Activated CD4-positive, alpha-beta T cell treated with anti-CD3 and anti-CD28 coated beads for 24 hours (primary cell): ENCODE data around the gene TTF2.

Experiments
- DNase-seq, 2 donors: peaks; one replicate each; pipeline ENCODE4 v3.0.0-alpha.2; 2020; ENCODE audit warnings: low read depth in 2 of 2

TTF2 gene

GRCh38 chr1:117046781-117047180, 13.3 kb upstream of the TTF2 start:
- no peak for DNase-seq

GRCh38 chr1:117047271-117047670, 12.9 kb upstream of the TTF2 start:
- no peak for DNase-seq

GRCh38 chr1:117049857-117050256, 10.3 kb upstream of the TTF2 start:
- DNase-seq, result no peak

- DNase-seq, result no peak
Observed at GRCh38 chr1:117051224-117052064, 8.7 kb upstream of the TTF2 start.

- no peak for DNase-seq
Observed at GRCh38 chr1:117054068-117054467, 6.1 kb upstream of the TTF2 start.

GRCh38 chr1:117058810-117059209, 1.3 kb upstream of the TTF2 start:
- no peak for DNase-seq

- DNase-seq, result no peak
Observed at GRCh38 chr1:117059334-117059677, 820 bp upstream of the TTF2 start.

- no peak for DNase-seq
Observed at GRCh38 chr1:117060441-117061317, 553 bp downstream of the TTF2 start.

- DNase-seq, result peak in 1 of 2 donors; percentile 29
Observed at GRCh38 chr1:117061986-117062415, 1.9 kb downstream of the TTF2 start.

- DNase-seq, result no peak
Observed at GRCh38 chr1:117066367-117066766, 6.2 kb downstream of the TTF2 start.

- DNase-seq, result no peak
Observed at GRCh38 chr1:117067533-117068370, 7.6 kb downstream of the TTF2 start.

GRCh38 chr1:117068580-117068979, 8.5 kb downstream of the TTF2 start:
- no peak for DNase-seq

- no peak for DNase-seq
Observed at GRCh38 chr1:117069220-117069844, 9.2 kb downstream of the TTF2 start.

GRCh38 chr1:117070124-117070523, 10.0 kb downstream of the TTF2 start:
- DNase-seq, result no peak

GRCh38 chr1:117076648-117077047, 16.5 kb downstream of the TTF2 start:
- DNase-seq, result no peak

GRCh38 chr1:117077267-117077666, 17.1 kb downstream of the TTF2 start:
- DNase-seq, result peak in 1 of 2 donors; percentile 31

- no peak for DNase-seq
Observed at GRCh38 chr1:117079737-117080136, 19.6 kb downstream of the TTF2 start.

- no peak for DNase-seq
Observed at GRCh38 chr1:117084231-117084630, 24.1 kb downstream of the TTF2 start.

GRCh38 chr1:117087686-117088085, 27.6 kb downstream of the TTF2 start:
- no peak for DNase-seq

GRCh38 chr1:117089996-117090395, 29.9 kb downstream of the TTF2 start:
- DNase-seq, result no peak

GRCh38 chr1:117092594-117092993, 32.5 kb downstream of the TTF2 start:
- DNase-seq, result no peak
